ENCODE results near the gene EPC1. TPM values are rescaled to one million over a fixed set of nuclear protein-coding genes. Genes with fewer than 3 reads are reported as not detected.

EPC1 gene
- total and polyA plus RNA-seq, 2 of the 8 experiments (the other 6 are each of a cell fraction or from before 2014, with no cell fraction given) = 23.7 to 42.3 TPM

DNA sequence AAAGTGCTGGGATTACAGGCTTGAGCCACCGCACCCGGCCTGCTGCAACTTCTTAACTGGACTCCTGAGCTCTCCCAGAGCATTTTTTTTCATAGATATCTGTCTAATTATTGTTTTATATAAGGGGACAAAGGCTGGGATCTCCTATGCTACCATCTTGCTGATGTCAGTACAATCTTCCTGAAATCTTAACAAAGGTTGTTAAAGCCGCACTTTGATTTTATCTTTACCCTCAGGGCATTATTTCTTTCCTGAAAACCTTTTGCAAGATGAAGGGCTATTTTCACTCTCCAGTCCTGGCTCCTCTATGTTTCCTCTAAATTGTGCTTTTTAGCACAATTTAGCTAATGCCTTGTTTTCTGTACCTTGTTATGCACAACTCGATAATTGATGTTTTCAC is 102.9 kb downstream of the EPC1 start (continued):
- TF ChIP-seq TAF1 (IDR thresholded peaks at IDR 0.05; ENCODE audit: low read depth, low read length) (no peak), JUND (IDR thresholded peaks at IDR 0.05; ENCODE audit: low read length) (no peak), SIN3A (conservative IDR thresholded peaks at IDR 0.05 in 1 of 2, IDR thresholded peaks at IDR 0.05 in 1 of 2; ENCODE audit: low read depth in 1 of 2, low read length in 2 of 2) (no peak), CHD1 (IDR thresholded peaks at IDR 0.05; ENCODE audit: low read depth, low read length) (no peak), CHD2 (IDR thresholded peaks at IDR 0.05; ENCODE audit: low read length) (no peak)

Measured in H1 (cell line).